Muscle of leg (tissue), 11 donors: ENCODE measurements around the gene BRME1. TPM values are rescaled to one million over a fixed set of nuclear protein-coding genes. Genes with fewer than 3 reads are reported as not detected.
"Not testable (repeated sequence)": the region's sequence is repeated elsewhere in the genome, so short reads cannot be mapped to it uniquely, and the experiment has no call there.

Source experiments
- DNase-seq: peaks from one replicate; pipeline ENCODE4 v3.0.0; 2013
- H3K27ac ChIP-seq: one replicate; pipeline ENCODE4 v1.5.1; 2013; ENCODE audit warnings: mild to moderate bottlenecking, low read length, control low read depth
- H3K27me3 ChIP-seq: one replicate; pipeline ENCODE4 v1.6.1; 2013; ENCODE audit warnings: low read length; ENCODE audit not compliant: control insufficient read depth, insufficient read depth
- H3K36me3 ChIP-seq: one replicate; pipeline ENCODE4 v1.6.1; 2013; ENCODE audit warnings: low read length; ENCODE audit not compliant: control insufficient read depth, insufficient read depth
- H3K4me1 ChIP-seq: one replicate; pipeline ENCODE4 v1.6.1; 2013; ENCODE audit warnings: low read length; ENCODE audit not compliant: control insufficient read depth, insufficient read depth
- H3K4me3 ChIP-seq: one replicate; pipeline ENCODE4 v1.5.1; 2013; ENCODE audit warnings: low read length, control low read depth
- H3K9me3 ChIP-seq: replicated peaks from 2 replicates; pipeline ENCODE4 v1.6.1; 2013; ENCODE audit warnings: low read depth, low read length; ENCODE audit not compliant: control insufficient read depth
- WGBS: methylation state at CpG from one replicate; pipeline ENCODE4 v1.1.5; 2013; ENCODE audit warnings: missing lambda C conversion rate; ENCODE audit not compliant: insufficient coverage; 5-methylcytosine and 5-hydroxymethylcytosine counted together
- polyA plus RNA-seq, 8 donors: library from polyadenylated mRNA; unstranded; fragments of 120-200 nt; gene quantifications; one replicate each; pipeline versions ENCODE4 v1.2.1 to v1.2.3, GENCODE V29; 2013; ENCODE audit warnings: inconsistent platforms in 1 of 8, low replicate concordance in 1 of 8; ENCODE audit not compliant: insufficient read length in 8 of 8, insufficient read depth in 1 of 8
- total RNA-seq: library from RNA; stranded (reverse); fragments of 120-200 nt; gene quantifications from one replicate; pipeline ENCODE4 v1.2.4, GENCODE V29; 2013

Gene BRME1
- total and polyA plus RNA-seq, 9 donors: 2.1 to 6.1 (median 3.7) TPM

DNA sequence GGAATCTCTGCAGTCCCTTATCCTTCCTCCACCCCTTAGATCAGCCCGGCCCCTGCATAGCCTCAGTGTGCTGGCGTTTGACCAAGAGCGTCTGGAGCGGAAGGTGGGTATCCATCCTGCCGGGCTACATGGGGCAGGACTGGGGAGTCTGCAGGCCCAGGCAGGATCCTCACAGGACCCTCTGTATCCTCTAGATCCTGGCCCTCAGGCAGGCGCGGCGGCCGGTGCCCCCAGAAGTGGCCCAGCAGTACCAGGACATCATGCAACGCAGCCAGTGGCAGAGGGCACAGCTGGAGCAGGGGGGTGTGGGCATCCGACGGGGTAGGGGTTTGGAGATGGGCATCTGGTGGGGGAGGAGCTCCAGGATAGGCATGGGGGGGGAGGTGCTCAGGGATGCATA is 23.4 kb upstream of the BRME1 start:
- no peak for DNase-seq
- no peak overlapping the region for H3K27ac ChIP-seq
- H3K9me3 ChIP-seq: no peaks in the 10 kb centered on the region
- peaks cover 35% of the 10 kb centered on the region for H3K36me3 ChIP-seq
- H3K27me3 ChIP-seq: no peaks in the 10 kb centered on the region
- H3K4me1 ChIP-seq: no peaks in the 10 kb centered on the region
- WGBS: 83% methylated on average over 10 of the region's 12 CpGs
- H3K4me3 ChIP-seq: no peak overlapping the region

DNA sequence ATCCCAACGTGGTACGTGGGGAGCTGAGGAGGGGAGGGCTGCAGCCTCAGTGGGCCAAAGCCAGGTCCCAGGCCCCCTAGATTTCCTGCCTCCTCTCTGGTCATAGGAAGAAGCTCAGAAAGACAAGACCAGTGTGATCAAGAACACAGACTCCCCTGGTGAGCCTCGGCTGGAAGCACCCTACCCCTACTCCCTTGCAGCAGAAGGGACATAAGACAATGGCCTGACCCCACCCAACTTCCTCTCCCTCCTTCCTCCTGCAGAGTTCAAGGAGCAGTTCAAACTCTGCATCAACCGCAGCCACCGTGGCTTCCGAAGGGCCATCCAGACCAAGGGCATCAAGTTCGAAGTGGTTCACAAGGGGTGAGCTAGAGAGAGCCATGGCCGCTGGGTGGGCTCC is 20.8 kb upstream of the BRME1 start:
- Histone ChIP-seq H3K4me3 (no peak overlapping the region), H3K4me1 (no peaks in the 10 kb centered on the region), H3K27ac (no peak overlapping the region), H3K36me3 (peaks cover 52% of the 10 kb centered on the region), H3K27me3 (no peaks in the 10 kb centered on the region), H3K9me3 (no peaks in the 10 kb centered on the region)
- WGBS: no CpG with 5 or more reads among the region's 8 CpGs
- DNase-seq: no peak

DNA sequence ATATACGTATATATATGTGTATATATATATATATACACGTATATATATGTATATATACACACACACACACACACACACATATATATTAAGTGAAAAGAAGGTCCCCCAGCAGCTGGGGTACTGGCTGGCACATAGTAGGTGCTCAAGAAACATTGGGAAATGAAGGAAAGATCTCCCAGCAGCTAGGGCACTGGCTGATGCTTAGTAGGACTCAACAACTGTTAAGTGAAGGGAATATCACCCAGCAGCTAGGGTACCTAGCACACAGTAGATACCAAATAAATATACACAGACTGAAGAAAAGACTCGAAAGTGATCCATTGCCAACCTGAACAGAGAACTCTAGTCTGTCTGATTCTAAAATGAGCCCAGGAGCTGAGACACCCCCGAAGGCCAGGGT is 20.1 kb upstream of the BRME1 start:
- DNase-seq: no peak
- peaks cover 3% of the 10 kb centered on the region for H3K9me3 ChIP-seq
- no peak overlapping the region for H3K4me3 ChIP-seq
- H3K27me3 ChIP-seq: no peaks in the 10 kb centered on the region
- 86% methylated on average over 1 of the region's 4 CpGs for WGBS
- H3K27ac ChIP-seq: no peak overlapping the region
- H3K36me3 ChIP-seq: peaks cover 58% of the 10 kb centered on the region
- no peaks in the 10 kb centered on the region for H3K4me1 ChIP-seq

DNA sequence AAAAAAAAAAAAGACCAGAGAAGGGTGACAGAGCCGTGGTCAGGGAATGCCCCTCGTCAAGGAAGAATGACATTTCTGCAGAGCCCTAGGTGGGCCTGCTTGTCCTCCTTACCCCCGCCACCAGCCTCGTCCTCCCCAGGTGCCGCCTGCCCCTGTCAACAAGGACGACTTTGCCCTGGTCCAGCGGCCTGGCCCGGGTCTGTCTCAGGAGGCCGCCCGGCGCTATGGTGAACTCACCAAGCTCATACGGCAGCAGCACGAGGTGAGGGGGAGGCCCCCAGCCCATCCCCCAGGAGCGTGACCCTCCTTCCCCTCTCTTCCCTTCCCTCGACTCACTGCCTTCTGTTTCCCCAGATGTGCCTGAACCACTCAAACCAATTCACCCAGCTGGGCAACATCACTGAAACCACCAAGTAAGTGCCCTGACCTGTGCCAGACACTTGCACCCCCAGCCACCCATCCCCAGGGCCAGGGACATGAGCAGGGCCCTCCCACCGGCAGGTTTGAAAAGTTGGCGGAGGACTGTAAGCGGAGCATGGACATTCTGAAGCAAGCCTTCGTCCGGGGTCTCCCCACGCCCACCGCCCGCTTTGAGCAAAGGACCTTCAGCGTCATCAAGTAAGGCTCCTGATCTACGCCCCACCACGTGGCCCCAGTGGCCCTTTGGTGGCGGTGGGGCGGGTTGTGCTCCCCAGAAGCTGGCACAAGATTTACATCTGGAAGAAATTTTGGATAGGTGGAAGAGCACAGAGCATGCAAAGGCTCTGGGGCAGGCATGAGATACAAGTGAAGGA is 17.5 kb upstream of the BRME1 start:
- peaks cover 8% of the 10 kb centered on the region for H3K9me3 ChIP-seq
- no peak for DNase-seq
- H3K27ac ChIP-seq: no peak overlapping the region
- no peaks in the 10 kb centered on the region for H3K4me1 ChIP-seq
- no peaks in the 10 kb centered on the region for H3K27me3 ChIP-seq
- H3K36me3 ChIP-seq: peaks cover 68% of the 10 kb centered on the region
- H3K4me3 ChIP-seq: no peak overlapping the region
- WGBS: 93% methylated on average over 27 of the region's 28 CpGs

DNA sequence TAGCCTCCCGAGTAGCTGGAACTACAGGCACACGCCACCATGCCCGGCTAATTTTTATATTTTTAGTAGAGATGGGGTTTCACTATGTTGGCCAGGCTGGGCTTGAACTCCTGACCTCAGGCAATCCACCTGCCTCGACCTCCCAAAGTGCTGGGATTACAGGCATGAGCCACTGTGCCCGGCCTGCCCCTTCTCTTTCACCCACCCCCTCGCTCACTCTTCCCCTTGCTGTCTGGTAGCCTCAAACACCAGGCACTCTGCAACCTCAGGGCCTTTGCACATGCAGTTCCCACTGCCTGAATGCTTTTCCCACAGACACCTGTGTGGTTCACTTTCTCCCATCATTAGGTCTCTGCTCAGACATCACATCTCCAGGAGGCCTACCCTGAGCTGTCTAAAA is 16.2 kb upstream of the BRME1 start:
- not testable (repeated sequence) for H3K4me1 ChIP-seq, DNase-seq, H3K27ac ChIP-seq, H3K27me3 ChIP-seq, H3K9me3 ChIP-seq, H3K4me3 ChIP-seq
- WGBS: 88% methylated on average over 3 of the region's 6 CpGs
- H3K36me3 ChIP-seq: peaks cover 67% of the 10 kb centered on the region

DNA sequence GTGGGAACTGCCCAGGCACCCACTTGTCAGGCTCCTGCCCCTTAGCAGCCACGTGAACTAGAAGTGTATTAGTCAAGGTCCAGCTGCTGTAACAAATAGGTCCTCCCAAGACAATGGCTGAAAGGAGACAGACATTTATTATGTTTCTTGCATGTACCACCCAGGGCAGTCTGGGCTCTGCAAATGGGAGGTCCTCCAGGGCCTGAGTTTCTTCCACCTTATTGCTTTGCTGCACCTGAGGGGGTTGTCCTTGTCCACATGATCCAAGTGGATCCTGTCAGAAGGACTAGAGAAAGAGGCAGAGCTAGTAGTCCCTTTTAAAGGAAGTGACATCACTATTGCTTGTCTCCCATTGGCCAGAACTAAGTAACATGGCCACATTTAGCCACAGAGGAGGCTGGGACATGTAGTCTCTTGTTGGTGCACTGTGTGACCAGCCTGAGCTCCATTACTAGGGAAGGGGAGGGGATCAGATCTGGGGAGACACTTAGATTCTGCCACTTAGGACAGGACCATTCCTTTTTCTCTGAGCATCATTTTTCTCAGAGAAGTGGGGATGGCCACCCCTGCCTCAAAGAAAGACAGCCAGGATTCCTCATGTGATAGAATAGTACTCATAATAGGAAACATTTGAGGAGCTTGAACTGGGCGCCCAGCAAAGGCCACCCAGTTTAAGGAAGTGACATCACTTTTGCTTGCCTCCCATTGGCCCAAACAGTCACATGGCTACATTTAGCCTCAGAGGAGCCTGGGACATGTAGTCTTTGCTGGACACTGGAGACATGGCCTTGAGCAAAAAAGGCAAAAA is 15.2 kb upstream of the BRME1 start:
- peaks cover 64% of the 10 kb centered on the region for H3K36me3 ChIP-seq
- H3K27me3 ChIP-seq: no peaks in the 10 kb centered on the region
- WGBS: 100% methylated on average over 1 of the region's 2 CpGs
- H3K4me3 ChIP-seq: no peak overlapping the region
- H3K27ac ChIP-seq: no peak overlapping the region
- peak; percentile 62 for DNase-seq
- peaks cover 8% of the 10 kb centered on the region for H3K9me3 ChIP-seq
- H3K4me1 ChIP-seq: no peaks in the 10 kb centered on the region

DNA sequence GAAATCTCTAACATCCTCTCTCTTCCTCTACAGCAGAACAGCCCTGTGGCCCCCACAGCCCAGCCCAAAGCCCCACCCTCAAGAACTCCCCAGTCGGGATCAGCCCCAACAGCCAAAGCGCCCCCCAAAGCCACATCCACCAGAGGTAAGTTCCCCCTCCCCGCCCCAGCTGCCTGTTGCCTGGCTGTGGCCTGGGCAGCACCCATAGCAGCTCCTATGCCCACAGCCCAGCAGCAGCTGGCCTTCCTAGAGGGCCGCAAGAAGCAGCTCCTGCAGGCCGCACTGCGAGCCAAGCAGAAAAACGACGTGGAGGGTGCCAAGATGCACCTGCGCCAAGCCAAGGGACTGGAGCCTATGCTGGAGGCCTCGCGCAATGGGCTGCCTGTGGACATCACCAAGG is 14.6 kb upstream of the BRME1 start:
- no peak for DNase-seq
- WGBS: 99% methylated on average over 11 of the region's 11 CpGs
- Histone ChIP-seq H3K36me3 (peaks cover 66% of the 10 kb centered on the region), H3K4me1 (no peaks in the 10 kb centered on the region), H3K27ac (no peak overlapping the region), H3K4me3 (no peak overlapping the region), H3K27me3 (no peaks in the 10 kb centered on the region), H3K9me3 (peaks cover 8% of the 10 kb centered on the region)

DNA sequence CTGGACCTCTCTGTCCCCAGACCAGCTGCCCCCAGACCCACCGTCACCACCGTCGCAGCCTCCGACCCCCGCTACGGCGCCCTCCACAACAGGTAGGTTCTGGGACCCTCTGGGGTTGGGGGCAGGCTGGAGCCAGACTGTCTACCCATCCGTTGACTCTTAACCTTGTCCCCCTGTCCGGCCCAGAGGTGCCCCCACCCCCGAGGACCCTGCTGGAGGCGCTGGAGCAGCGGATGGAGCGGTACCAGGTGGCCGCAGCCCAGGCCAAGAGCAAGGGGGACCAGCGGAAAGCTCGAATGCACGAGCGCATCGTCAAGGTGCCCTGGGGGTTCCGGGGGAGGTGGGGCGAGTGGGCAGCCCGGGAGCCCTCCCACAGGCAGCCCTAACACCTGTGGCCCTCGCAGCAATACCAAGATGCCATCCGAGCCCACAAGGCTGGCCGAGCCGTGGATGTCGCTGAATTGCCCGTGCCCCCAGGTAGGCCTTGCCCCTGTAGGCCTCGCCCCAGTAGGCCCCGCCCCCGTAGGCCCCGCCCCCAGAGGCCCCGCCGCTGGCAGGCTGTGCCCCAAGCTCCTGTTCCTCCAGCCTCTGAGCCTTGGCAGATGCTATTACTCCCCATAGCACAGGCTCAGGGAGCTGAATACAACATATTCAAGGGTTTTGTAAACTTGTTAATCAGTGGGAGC is 13.0 kb upstream of the BRME1 start:
- H3K27ac ChIP-seq: no peak overlapping the region
- H3K27me3 ChIP-seq: no peaks in the 10 kb centered on the region
- no peak for DNase-seq
- H3K4me1 ChIP-seq: no peaks in the 10 kb centered on the region
- WGBS: 91% methylated on average over 29 of the region's 34 CpGs
- H3K36me3 ChIP-seq: peaks cover 66% of the 10 kb centered on the region
- no peak overlapping the region for H3K4me3 ChIP-seq
- H3K9me3 ChIP-seq: peaks cover 8% of the 10 kb centered on the region

DNA sequence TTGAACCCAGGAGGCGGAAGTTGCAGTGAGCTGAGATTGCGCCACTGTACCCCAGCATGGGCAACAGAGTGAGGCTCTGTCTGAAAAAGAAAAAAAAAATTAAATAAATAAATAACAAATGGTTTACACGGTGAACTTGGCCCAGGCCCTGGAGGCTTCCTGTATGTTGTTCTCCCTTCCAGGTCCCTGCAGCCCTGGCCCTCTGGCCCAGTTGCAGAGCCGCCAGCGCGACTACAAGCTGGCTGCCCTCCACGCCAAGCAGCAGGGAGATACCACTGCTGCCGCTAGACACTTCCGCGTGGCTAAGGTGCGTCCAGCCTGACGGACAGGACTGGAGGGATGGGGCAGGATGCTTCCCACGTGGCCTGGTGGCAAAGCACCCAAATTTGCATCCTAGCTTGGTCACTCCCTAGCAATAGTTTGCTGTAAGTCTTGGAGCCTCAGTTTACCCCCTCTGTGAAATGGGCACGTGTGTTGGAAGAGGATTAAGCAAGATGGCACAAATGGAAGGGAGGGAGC is 12.0 kb upstream of the BRME1 start:
- 88% methylated on average over 12 of the region's 14 CpGs for WGBS
- no peak for DNase-seq

DNA sequence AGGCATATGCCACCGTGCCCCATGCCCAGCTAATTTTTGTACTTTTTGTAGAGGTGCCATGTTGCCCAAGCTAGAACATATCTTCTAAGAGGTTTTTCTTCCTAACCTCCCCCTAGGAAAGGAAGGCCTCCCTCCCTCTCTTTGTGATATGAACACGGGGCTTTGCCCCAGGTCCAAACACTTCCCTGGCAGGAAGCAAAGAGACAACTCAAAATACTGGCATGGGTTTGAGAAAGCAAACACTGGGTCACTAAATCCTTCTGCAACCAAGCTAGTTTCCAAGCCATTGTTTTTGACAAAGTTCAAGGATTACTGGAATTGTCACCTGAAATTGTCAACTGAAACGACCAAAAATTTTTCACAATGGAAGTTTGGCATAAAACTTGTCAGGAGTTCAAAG is 8.9 kb upstream of the BRME1 start:
- WGBS: no CpG with 5 or more reads among the region's 3 CpGs
- Histone ChIP-seq H3K9me3 (no peaks in the 10 kb centered on the region), H3K4me3 (no peak overlapping the region), H3K4me1 (no peaks in the 10 kb centered on the region), H3K27me3 (no peaks in the 10 kb centered on the region), H3K27ac (no peak overlapping the region), H3K36me3 (peaks cover 55% of the 10 kb centered on the region)
- no peak for DNase-seq

More for the DNA sequence above, 12.0 kb upstream of the BRME1 start:
- Histone ChIP-seq H3K4me3 (no peak overlapping the region), H3K27ac (no peak overlapping the region), H3K36me3 (peaks cover 67% of the 10 kb centered on the region), H3K9me3 (peaks cover 8% of the 10 kb centered on the region), H3K4me1 (no peaks in the 10 kb centered on the region), H3K27me3 (no peaks in the 10 kb centered on the region)
